ENCODE results near the gene LRRC39.

The LRRC39 gene

GRCh38 chr1:100147875-100148274 is 30.2 kb downstream of the LRRC39 start:
- DNase-seq (ENCODE audit: low read depth), result no peak

- DNase-seq (ENCODE audit: low read depth), result no peak
These were observed 31.1 kb downstream of the LRRC39 start for GRCh38 chr1:100146958-100147357.

GRCh38 chr1:100145116-100145515 is 32.9 kb downstream of the LRRC39 start:
- no peak for DNase-seq (ENCODE audit: low read depth)

GRCh38 chr1:100142343-100142742 is 35.7 kb downstream of the LRRC39 start:
- no peak for DNase-seq (ENCODE audit: low read depth)

GRCh38 chr1:100141192-100141591 is 36.9 kb downstream of the LRRC39 start:
- no peak for DNase-seq (ENCODE audit: low read depth)

- no peak for DNase-seq (ENCODE audit: low read depth)
These were observed 40.5 kb downstream of the LRRC39 start for GRCh38 chr1:100137602-100138001.

- DNase-seq (ENCODE audit: low read depth), result peak; percentile 1
These were observed 43.2 kb downstream of the LRRC39 start for GRCh38 chr1:100134872-100135271.

- DNase-seq (ENCODE audit: low read depth), result peak; percentile 98
These were observed 45.2 kb downstream of the LRRC39 start, which contains the start of the genes SASS6 and TRMT13 for GRCh38 chr1:100132566-100133477. TSS of gene SASS6 (minus strand) at chr1:100132930. CDS start at chr1:100132814, 116 bp downstream. TSS of gene TRMT13 (plus strand) at chr1:100133163. CDS start at chr1:100133169, 6 bp downstream.

- no peak for DNase-seq (ENCODE audit: low read depth)
These were observed 46.4 kb downstream of the LRRC39 start for GRCh38 chr1:100131623-100132022.

GRCh38 chr1:100130552-100131077 is 47.4 kb downstream of the LRRC39 start:
- peak; percentile 42 for DNase-seq (ENCODE audit: low read depth)

GRCh38 chr1:100127226-100127625 is 50.8 kb downstream of the LRRC39 start:
- DNase-seq (ENCODE audit: low read depth), result no peak

- peak; percentile 18 for DNase-seq (ENCODE audit: low read depth)
These were observed 55.9 kb downstream of the LRRC39 start for GRCh38 chr1:100122177-100122576.

- DNase-seq (ENCODE audit: low read depth), result no peak
These were observed 62.5 kb downstream of the LRRC39 start for GRCh38 chr1:100115524-100115923.

GRCh38 chr1:100109554-100110066 is 68.4 kb downstream of the LRRC39 start:
- DNase-seq (ENCODE audit: low read depth), result no peak

GRCh38 chr1:100107696-100108095 is 70.4 kb downstream of the LRRC39 start:
- no peak for DNase-seq (ENCODE audit: low read depth)

- no peak for DNase-seq (ENCODE audit: low read depth)
These were observed 76.5 kb downstream of the LRRC39 start for GRCh38 chr1:100101564-100101963.

- no peak for DNase-seq (ENCODE audit: low read depth)
These were observed 77.9 kb downstream of the LRRC39 start for GRCh38 chr1:100100202-100100601.

Data from fibroblast of gingiva (primary cell).